ENCODE data around the gene CEACAM18.
"Not testable (repeated sequence)": the region's sequence is repeated elsewhere in the genome, so short reads cannot be mapped to it uniquely, and the experiment has no call there.

CEACAM18 gene

GRCh38 chr19:51456541-51457290 lies 21.6 kb upstream of the CEACAM18 start:
- Histone ChIP-seq H3K36me3 (replicated peaks) (no peaks in the 10 kb centered on the region), H3K9me3 (no peaks in the 10 kb centered on the region), H3K4me3 (no peak overlapping the region), H3K27me3 (ENCODE audit: low read depth) (peaks cover 2% of the 10 kb centered on the region; the same call in 1 of the 2 replicates), H3K4me1 (no peaks in the 10 kb centered on the region)
- no peak for DNase-seq (ENCODE audit: low spot score in 2 of 2)
- in situ Hi-C loops (cut with MboI; ENCODE audit: low sequenced_read_pairs): loop anchor here (25.0 kb wide), 1 partner anchor 206 kb away; no protein-coding TSS in a partner anchor

GRCh38 chr19:51457351-51458013 lies 20.9 kb upstream of the CEACAM18 start:
- in situ Hi-C loops (cut with MboI; ENCODE audit: low sequenced_read_pairs): loop anchor here (25.0 kb wide), 1 partner anchor 205 kb away; no protein-coding TSS in a partner anchor
- DNase-seq (ENCODE audit: low spot score in 2 of 2): no peak
- Histone ChIP-seq H3K4me1 (no peaks in the 10 kb centered on the region), H3K36me3 (replicated peaks) (no peaks in the 10 kb centered on the region), H3K27me3 (ENCODE audit: low read depth) (peaks cover 2% of the 10 kb centered on the region; the same call in 1 of the 2 replicates), H3K9me3 (no peaks in the 10 kb centered on the region), H3K4me3 (no peak overlapping the region)

- Histone ChIP-seq H3K9me3 (no peaks in the 10 kb centered on the region), H3K4me3 (no peak within 1 kb of the TSS), H3K36me3 (replicated peaks) (no peaks in the 10 kb centered on the region), H3K4me1 (no peaks in the 10 kb centered on the region), H3K27me3 (ENCODE audit: low read depth) (peaks cover 5% of the 10 kb centered on the region; the same call in 1 of the 2 replicates)
- DNase-seq (ENCODE audit: low spot score in 2 of 2): no peak
- in situ Hi-C loops (cut with MboI; ENCODE audit: low sequenced_read_pairs): loop anchor here (25.0 kb wide), 1 partner anchor 204 kb away; no protein-coding TSS in a partner anchor
Measured at GRCh38 chr19:51458051-51458645, 20.2 kb upstream of the CEACAM18 start, which contains the start of gene SIGLEC8. Gene SIGLEC8 (minus strand): TSS chr19:51458454. CDS start chr19:51458387, 67 bp downstream.

- H3K27me3 ChIP-seq (ENCODE audit: low read depth): peaks cover 5% of the 10 kb centered on the region; the same call in 1 of the 2 replicates
- H3K4me1 ChIP-seq: no peaks in the 10 kb centered on the region
- no peaks in the 10 kb centered on the region for H3K9me3 ChIP-seq
- no peak for DNase-seq (ENCODE audit: low spot score in 2 of 2)
- no peaks in the 10 kb centered on the region for H3K36me3 ChIP-seq (replicated peaks)
- in situ Hi-C loops (cut with MboI; ENCODE audit: low sequenced_read_pairs): loop anchor here (25.0 kb wide), 1 partner anchor 203 kb away; no protein-coding TSS in a partner anchor
- no peak overlapping the region for H3K4me3 ChIP-seq
Measured at GRCh38 chr19:51458899-51459505, 19.3 kb upstream of the CEACAM18 start.

GRCh38 chr19:51460164-51460992 lies 18.0 kb upstream of the CEACAM18 start:
- Histone ChIP-seq H3K27me3 (ENCODE audit: low read depth) (peaks cover 8% of the 10 kb centered on the region), H3K9me3 (no peaks in the 10 kb centered on the region), H3K36me3 (replicated peaks) (no peaks in the 10 kb centered on the region), H3K4me3 (no peak overlapping the region), H3K4me1 (no peaks in the 10 kb centered on the region)
- in situ Hi-C loops (cut with MboI; ENCODE audit: low sequenced_read_pairs): loop anchor here (25.0 kb wide), 1 partner anchor 202 kb away; no protein-coding TSS in a partner anchor
- no peak for DNase-seq (ENCODE audit: low spot score in 2 of 2)

- no peaks in the 10 kb centered on the region for H3K4me1 ChIP-seq
- H3K9me3 ChIP-seq: no peaks in the 10 kb centered on the region
- in situ Hi-C loops (cut with MboI; ENCODE audit: low sequenced_read_pairs): loop anchor here (25.0 kb wide), 1 partner anchor 201 kb away; no protein-coding TSS in a partner anchor
- DNase-seq (ENCODE audit: low spot score in 2 of 2): no peak
- H3K4me3 ChIP-seq: no peak overlapping the region
- no peaks in the 10 kb centered on the region for H3K36me3 ChIP-seq (replicated peaks)
- peaks cover 17% of the 10 kb centered on the region for H3K27me3 ChIP-seq (ENCODE audit: low read depth)
Measured at GRCh38 chr19:51461723-51462161, 16.6 kb upstream of the CEACAM18 start.

- DNase-seq (ENCODE audit: low spot score in 2 of 2): no peak
- H3K4me1 ChIP-seq: no peaks in the 10 kb centered on the region
- H3K9me3 ChIP-seq: no peaks in the 10 kb centered on the region
- H3K4me3 ChIP-seq: no peak overlapping the region
- H3K27me3 ChIP-seq (ENCODE audit: low read depth): peaks cover 21% of the 10 kb centered on the region
- no peaks in the 10 kb centered on the region for H3K36me3 ChIP-seq (replicated peaks)
- in situ Hi-C loops (cut with MboI; ENCODE audit: low sequenced_read_pairs): loop anchor here (25.0 kb wide), 1 partner anchor 200 kb away; no protein-coding TSS in a partner anchor
Measured at GRCh38 chr19:51462276-51462675, 16.1 kb upstream of the CEACAM18 start.

GRCh38 chr19:51462681-51463080 lies 15.7 kb upstream of the CEACAM18 start:
- no peaks in the 10 kb centered on the region for H3K9me3 ChIP-seq
- no peaks in the 10 kb centered on the region for H3K4me1 ChIP-seq
- H3K36me3 ChIP-seq (replicated peaks): no peaks in the 10 kb centered on the region
- H3K4me3 ChIP-seq: no peak overlapping the region
- DNase-seq (ENCODE audit: low spot score in 2 of 2): no peak
- in situ Hi-C loops (cut with MboI; ENCODE audit: low sequenced_read_pairs): loop anchor here (25.0 kb wide), 1 partner anchor 200 kb away; no protein-coding TSS in a partner anchor
- H3K27me3 ChIP-seq (ENCODE audit: low read depth): peaks cover 22% of the 10 kb centered on the region

GRCh38 chr19:51463976-51464581 lies 14.3 kb upstream of the CEACAM18 start:
- H3K36me3 ChIP-seq (replicated peaks); DNase-seq (ENCODE audit: low spot score in 2 of 2); H3K4me3 ChIP-seq; H3K9me3 ChIP-seq; H3K4me1 ChIP-seq: not testable (repeated sequence)
- peaks cover 22% of the 10 kb centered on the region for H3K27me3 ChIP-seq (ENCODE audit: low read depth)
- in situ Hi-C loops (cut with MboI; ENCODE audit: low sequenced_read_pairs): loop anchor here (25.0 kb wide), 1 partner anchor 198 kb away; no protein-coding TSS in a partner anchor

- Histone ChIP-seq H3K9me3 (no peaks in the 10 kb centered on the region), H3K4me1 (no peaks in the 10 kb centered on the region), H3K36me3 (replicated peaks) (no peaks in the 10 kb centered on the region), H3K27me3 (ENCODE audit: low read depth) (peaks cover 20% of the 10 kb centered on the region), H3K4me3 (no peak overlapping the region)
- in situ Hi-C loops (cut with MboI; ENCODE audit: low sequenced_read_pairs): loop anchor here (25.0 kb wide), 1 partner anchor 196 kb away; no protein-coding TSS in a partner anchor
- no peak for DNase-seq (ENCODE audit: low spot score in 2 of 2)
Measured at GRCh38 chr19:51466723-51467122, 11.6 kb upstream of the CEACAM18 start.

GRCh38 chr19:51467864-51468544 lies 10.3 kb upstream of the CEACAM18 start:
- in situ Hi-C loops (cut with MboI; ENCODE audit: low sequenced_read_pairs): loop anchor here (25.0 kb wide), 1 partner anchor 194 kb away; no protein-coding TSS in a partner anchor
- no peak for DNase-seq (ENCODE audit: low spot score in 2 of 2)
- H3K4me3 ChIP-seq: no peak overlapping the region
- H3K4me1 ChIP-seq: no peaks in the 10 kb centered on the region
- no peaks in the 10 kb centered on the region for H3K9me3 ChIP-seq
- H3K36me3 ChIP-seq (replicated peaks): no peaks in the 10 kb centered on the region
- H3K27me3 ChIP-seq (ENCODE audit: low read depth): peaks cover 18% of the 10 kb centered on the region

GRCh38 chr19:51468545-51468920 lies 9.8 kb upstream of the CEACAM18 start:
- H3K9me3 ChIP-seq: no peaks in the 10 kb centered on the region
- in situ Hi-C loops (cut with MboI; ENCODE audit: low sequenced_read_pairs): loop anchor here (25.0 kb wide), 1 partner anchor 194 kb away; no protein-coding TSS in a partner anchor
- H3K27me3 ChIP-seq (ENCODE audit: low read depth): peaks cover 18% of the 10 kb centered on the region
- DNase-seq (ENCODE audit: low spot score in 2 of 2): no peak
- no peaks in the 10 kb centered on the region for H3K4me1 ChIP-seq
- H3K36me3 ChIP-seq (replicated peaks): no peaks in the 10 kb centered on the region
- H3K4me3 ChIP-seq: no peak overlapping the region

Data from HAP-1 (cell line).